A673 (cell line): Measurements from ENCODE around the gene SLC16A11. TPM values are rescaled to one million over a fixed set of nuclear protein-coding genes. Genes with fewer than 3 reads are reported as not detected.

Source experiments
- BruUV-seq: library from RNA; stranded (reverse); fragments of 400-500 nt; replicated peaks from 2 replicates; lab custom pipeline; 2021; lab: Mats Ljungman, UMichigan
- CTCF ChIA-PET: fragments of 300-600 bp; sonication (Branson Sonifier 250); formaldehyde crosslinking; loops from one replicate; lab custom pipeline; 2022; ENCODE audit warnings: antibody characterized with exemption; lab: Charles Lee
- POLR2A ChIA-PET: fragments of 300-600 bp; sonication (Branson Sonifier 250); formaldehyde crosslinking; loops from one replicate; lab custom pipeline; 2022; ENCODE audit warnings: antibody characterized with exemption; ENCODE audit not compliant: low non-redundant PET; lab: Charles Lee
- DNase-seq: peaks from one replicate; pipeline ENCODE4 v3.0.0-alpha.2; 2015; ENCODE audit warnings: low spot score
- H3K27ac ChIP-seq: fragments of 200-600 bp; sonication (generic); 2 replicates; pipeline ENCODE4 v1.5.1; 2016; ENCODE audit warnings: mixed run types, low read depth, mild to moderate bottlenecking, mixed read lengths, antibody characterized with exemption, low read length; ENCODE audit not compliant: poor library complexity, severe bottlenecking
- H3K27me3 ChIP-seq: fragments of 200-600 bp; sonication (generic); replicated peaks from 2 replicates; pipeline ENCODE4 v1.6.1; 2017; ENCODE audit warnings: mixed run types, low read depth, mild to moderate bottlenecking, mixed read lengths, antibody characterized with exemption, low read length; ENCODE audit not compliant: insufficient read depth, poor library complexity
- H3K36me3 ChIP-seq: fragments of 200-600 bp; sonication (generic); 2 replicates; pipeline ENCODE4 v1.6.1; 2016; ENCODE audit warnings: mixed run types, mild to moderate bottlenecking, mixed read lengths, antibody characterized with exemption, low read length; ENCODE audit not compliant: insufficient read depth, poor library complexity, severe bottlenecking
- H3K4me1 ChIP-seq: fragments of 200-600 bp; sonication (generic); 2 replicates; pipeline ENCODE4 v1.6.1; 2017; ENCODE audit warnings: mixed run types, mild to moderate bottlenecking, mixed read lengths, antibody characterized with exemption, low read length; ENCODE audit not compliant: insufficient read depth, poor library complexity, severe bottlenecking
- H3K4me3 ChIP-seq: fragments of 200-600 bp; sonication (generic); 2 replicates; pipeline ENCODE4 v1.5.1; 2016; ENCODE audit warnings: low read depth, mixed run types, mild to moderate bottlenecking, mixed read lengths, low read length; ENCODE audit not compliant: poor library complexity, severe bottlenecking
- H3K9me3 ChIP-seq: fragments of 200-600 bp; sonication (generic); 2 replicates; pipeline ENCODE4 v1.6.1; 2016; ENCODE audit warnings: mixed run types, low read depth, mild to moderate bottlenecking, mixed read lengths, antibody characterized with exemption, low read length; ENCODE audit not compliant: poor library complexity, severe bottlenecking
- EZH2 ChIP-seq: fragments of 200-600 bp; sonication (generic); IDR thresholded peaks from 2 replicates; pipeline ENCODE4 v1.6.1; 2017; ENCODE audit warnings: borderline replicate concordance, low read depth, mild to moderate bottlenecking, mixed read lengths, antibody characterized with exemption, low read length; ENCODE audit not compliant: poor library complexity, severe bottlenecking
- intact Hi-C: fragments of 100-400 bp; cut with micrococcal nuclease; formaldehyde crosslinking; loops from one replicate; pipeline ENCODE4 v1.10.0; 2022; ENCODE audit not compliant: unreplicated experiment
- total RNA-seq: library from RNA; stranded (reverse); gene quantifications from 2 replicates; pipeline ENCODE4 v1.2.3, GENCODE V29; 2021
- TF ChIP-seq, protein P1 (sequence below): fragments of 300-800, 200-600 bp; sonication (generic); conservative IDR thresholded peaks from 2 replicates; pipeline ENCODE4 v1.5.1; 2017; ENCODE audit warnings: low read depth, mild to moderate bottlenecking, antibody characterized with exemption, low read length, moderate library complexity, mixed read lengths

The SLC16A11 gene
- total RNA-seq, 1 experiment from 2014 or later: 0.47 TPM

DNA sequence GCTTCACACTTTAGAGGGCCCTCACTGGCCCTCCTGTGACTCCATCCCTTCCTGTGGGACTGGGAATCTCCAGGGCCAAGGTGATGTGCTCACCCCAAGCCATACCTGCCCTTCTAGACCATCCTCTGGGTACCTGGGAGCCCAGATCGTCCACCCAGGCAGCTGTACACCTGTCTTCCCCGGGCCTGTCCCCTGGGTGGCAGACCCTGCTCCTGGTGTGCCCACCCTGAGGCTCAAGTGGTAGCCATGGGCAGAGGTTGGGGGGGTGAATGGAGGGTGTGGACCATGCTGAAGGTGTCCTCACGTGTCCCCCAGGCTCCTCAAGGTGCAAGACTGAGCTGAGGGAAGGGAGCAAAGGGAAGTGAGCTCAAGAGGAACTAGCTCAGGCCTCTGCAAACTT, 26.8 kb upstream of the SLC16A11 start:
- peaks cover 6% of the 10 kb centered on the region for H3K9me3 ChIP-seq
- H3K4me1 ChIP-seq: no peaks in the 10 kb centered on the region
- BruUV-seq: no TSS peak
- TF ChIP-seq, protein P1, sequence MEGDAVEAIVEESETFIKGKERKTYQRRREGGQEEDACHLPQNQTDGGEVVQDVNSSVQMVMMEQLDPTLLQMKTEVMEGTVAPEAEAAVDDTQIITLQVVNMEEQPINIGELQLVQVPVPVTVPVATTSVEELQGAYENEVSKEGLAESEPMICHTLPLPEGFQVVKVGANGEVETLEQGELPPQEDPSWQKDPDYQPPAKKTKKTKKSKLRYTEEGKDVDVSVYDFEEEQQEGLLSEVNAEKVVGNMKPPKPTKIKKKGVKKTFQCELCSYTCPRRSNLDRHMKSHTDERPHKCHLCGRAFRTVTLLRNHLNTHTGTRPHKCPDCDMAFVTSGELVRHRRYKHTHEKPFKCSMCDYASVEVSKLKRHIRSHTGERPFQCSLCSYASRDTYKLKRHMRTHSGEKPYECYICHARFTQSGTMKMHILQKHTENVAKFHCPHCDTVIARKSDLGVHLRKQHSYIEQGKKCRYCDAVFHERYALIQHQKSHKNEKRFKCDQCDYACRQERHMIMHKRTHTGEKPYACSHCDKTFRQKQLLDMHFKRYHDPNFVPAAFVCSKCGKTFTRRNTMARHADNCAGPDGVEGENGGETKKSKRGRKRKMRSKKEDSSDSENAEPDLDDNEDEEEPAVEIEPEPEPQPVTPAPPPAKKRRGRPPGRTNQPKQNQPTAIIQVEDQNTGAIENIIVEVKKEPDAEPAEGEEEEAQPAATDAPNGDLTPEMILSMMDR: no peak
- no peak for TF ChIP-seq EZH2
- ChIA-PET POLR2A (no interaction called here), CTCF (no interaction called here)
- intact Hi-C loops: no loop called here
- no peak for DNase-seq
- no peaks in the 10 kb centered on the region for H3K36me3 ChIP-seq
- H3K27me3 ChIP-seq: no peaks in the 10 kb centered on the region
- no peak overlapping the region for H3K27ac ChIP-seq
- no peak overlapping the region for H3K4me3 ChIP-seq

DNA sequence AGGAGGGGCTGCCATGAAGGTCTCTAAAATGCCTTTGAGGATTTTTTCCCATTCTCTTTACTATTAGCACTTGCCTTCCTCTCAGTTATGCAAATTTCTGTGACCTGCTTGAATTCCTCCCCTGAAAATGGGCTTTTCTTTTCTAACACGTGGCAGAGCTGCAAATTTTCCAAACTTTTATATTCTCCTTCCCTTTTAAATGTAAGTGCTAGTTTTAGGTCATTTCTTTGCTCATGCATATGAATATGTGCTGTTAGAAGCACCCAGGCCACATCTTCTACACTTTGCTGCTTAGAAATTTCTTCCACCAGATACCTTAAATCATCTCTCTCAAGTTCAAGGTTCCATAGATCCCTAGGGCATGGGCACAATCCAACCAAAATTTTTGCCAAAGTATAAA, 24.4 kb upstream of the SLC16A11 start:
- ChIA-PET POLR2A (no interaction called here), CTCF (no interaction called here)
- no peaks in the 10 kb centered on the region for H3K4me1 ChIP-seq
- no peak overlapping the region for H3K4me3 ChIP-seq
- peaks cover 6% of the 10 kb centered on the region for H3K9me3 ChIP-seq
- no peaks in the 10 kb centered on the region for H3K27me3 ChIP-seq
- DNase-seq: no peak
- intact Hi-C loops: no loop called here
- TF ChIP-seq, protein P1: no peak
- TF ChIP-seq EZH2: no peak
- BruUV-seq: no TSS peak
- no peak overlapping the region for H3K27ac ChIP-seq
- H3K36me3 ChIP-seq: no peaks in the 10 kb centered on the region

DNA sequence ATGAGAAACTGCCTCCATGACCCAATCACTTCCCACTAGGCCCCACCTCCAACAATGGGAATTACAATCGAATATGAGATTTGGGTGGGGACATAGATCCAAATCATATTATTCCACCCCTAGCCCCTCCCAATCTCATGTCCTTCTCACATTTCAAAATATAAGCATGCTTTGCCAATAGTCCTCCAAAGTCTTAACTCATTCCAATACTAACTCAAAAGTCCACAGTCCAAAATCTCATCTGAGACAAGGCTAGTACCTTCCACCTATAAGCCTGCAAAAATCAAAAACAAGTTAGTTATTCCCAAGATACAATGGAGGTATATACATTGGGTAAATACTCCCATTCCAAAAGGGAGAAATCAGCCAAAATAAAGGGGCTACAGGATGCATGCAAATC, 23.3 kb upstream of the SLC16A11 start:
- no peak for DNase-seq
- H3K36me3 ChIP-seq: no peaks in the 10 kb centered on the region
- H3K4me3 ChIP-seq: no peak overlapping the region
- peaks cover 6% of the 10 kb centered on the region for H3K9me3 ChIP-seq
- no peaks in the 10 kb centered on the region for H3K27me3 ChIP-seq
- H3K4me1 ChIP-seq: no peaks in the 10 kb centered on the region
- TF ChIP-seq, protein P1: no peak
- TF ChIP-seq EZH2: no peak
- BruUV-seq: no TSS peak
- ChIA-PET CTCF (no interaction called here), POLR2A (no interaction called here)
- no peak overlapping the region for H3K27ac ChIP-seq
- intact Hi-C loops: no loop called here
